GM19351 (cell line): Measurements from ENCODE around the gene ANKRD45.
"Not testable (repeated sequence)": the region's sequence is repeated elsewhere in the genome, so short reads cannot be mapped to it uniquely, and the experiment has no call there.

Experiments
- ATAC-seq: cut with Tn5 transposase; IDR thresholded peaks from one replicate; pipeline ENCODE4 v1.9.1; 2021; ENCODE audit warnings: mild to moderate bottlenecking, moderate library complexity; ENCODE audit not compliant: unreplicated experiment

ANKRD45 gene

DNA sequence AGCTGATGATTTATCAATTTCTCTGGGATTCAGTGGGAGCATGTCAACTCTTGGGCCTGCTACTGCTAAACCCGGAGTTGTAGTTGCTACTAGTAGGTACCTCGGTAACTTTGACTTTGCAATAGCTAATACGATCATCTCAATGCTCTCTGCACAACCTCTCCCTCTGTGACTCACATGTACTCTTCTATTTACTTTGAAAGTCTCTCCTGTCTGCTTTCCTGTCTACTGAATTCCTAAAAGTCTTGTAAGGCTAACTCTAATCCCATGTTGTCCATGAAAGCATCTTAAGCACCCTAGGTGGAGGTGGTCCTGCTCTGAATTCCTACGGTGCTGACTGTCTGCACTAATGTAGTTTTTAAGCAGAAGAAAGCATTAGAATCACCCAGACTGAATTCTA is 96.1 kb downstream of the ANKRD45 start:
- ATAC-seq, result no peak

- no peak for ATAC-seq
Measured at GRCh38 chr1:173572201-173572873, 97.3 kb downstream of the ANKRD45 start.

DNA sequence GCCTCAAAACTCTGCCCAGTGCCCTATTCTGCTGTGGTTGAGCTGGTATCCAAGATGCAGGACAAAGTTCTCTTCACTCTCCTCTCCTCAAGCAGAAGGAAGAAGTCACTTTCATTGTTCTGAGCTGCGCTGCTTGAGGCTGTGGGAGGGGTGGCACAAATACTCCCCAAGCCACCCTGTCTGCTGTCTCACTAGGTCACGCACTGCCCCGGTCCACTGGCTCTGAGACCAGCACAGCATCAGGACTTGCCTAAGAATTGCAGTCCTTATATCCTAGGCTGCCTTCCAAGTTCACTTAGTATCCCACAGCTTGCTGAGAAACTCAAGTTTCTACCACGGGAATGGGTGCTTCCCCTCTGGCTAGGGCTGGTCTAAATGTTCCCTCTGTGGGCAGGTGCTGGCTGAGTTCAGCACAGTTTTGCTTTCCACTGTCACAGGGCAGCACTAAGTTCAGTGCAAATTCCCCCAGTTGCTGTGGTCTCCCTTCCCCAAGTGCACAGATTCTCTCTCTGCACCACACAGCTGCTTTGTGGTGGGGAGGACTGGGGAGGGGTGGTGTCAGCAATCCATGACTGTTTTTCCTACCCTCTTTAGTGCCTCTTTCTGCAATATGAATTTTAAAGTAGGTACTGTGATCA is 99.2 kb downstream of the ANKRD45 start:
- peak; percentile 58 for ATAC-seq

DNA sequence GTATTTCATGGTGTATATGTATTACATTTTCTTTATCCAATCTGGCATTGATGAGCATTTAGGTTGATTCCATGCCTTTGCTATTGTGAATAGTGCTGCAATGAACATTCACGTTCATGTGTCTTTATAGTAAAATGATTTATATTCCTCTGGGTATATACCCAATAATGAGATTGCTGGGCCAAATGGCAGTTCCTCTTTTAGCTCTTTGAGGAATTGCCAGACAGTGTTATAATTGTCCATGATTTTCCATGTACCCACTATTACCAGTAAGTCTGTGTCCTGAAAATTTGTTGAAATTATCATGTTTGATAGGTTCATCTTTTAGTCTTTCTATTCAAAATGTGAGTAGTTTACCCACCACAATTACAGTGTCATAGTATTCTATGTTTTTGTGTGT is 101.2 kb downstream of the ANKRD45 start:
- ATAC-seq, result no peak

DNA sequence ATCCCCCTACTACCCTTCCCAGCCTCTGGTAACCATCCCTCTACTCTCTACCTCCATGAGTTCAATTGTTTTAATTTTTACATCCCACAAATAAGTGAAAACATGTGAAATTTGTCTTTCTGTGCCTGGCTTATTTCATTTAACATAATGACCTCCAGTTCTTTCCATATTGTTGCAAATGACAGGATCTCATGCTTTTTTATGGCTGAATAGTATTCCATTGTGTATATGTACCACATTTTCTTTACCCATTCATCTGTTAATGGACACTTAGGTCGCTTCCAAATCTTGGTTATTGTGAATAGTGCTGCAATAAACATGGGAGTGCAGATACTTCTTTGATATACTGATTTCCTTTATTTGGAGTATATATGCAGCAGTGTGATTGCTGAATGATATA is 105.8 kb downstream of the ANKRD45 start:
- ATAC-seq, result not testable (repeated sequence)

GRCh38 chr1:173562813-173563212 is 106.8 kb downstream of the ANKRD45 start:
- ATAC-seq, result no peak

GRCh38 chr1:173561263-173561662 is 108.4 kb downstream of the ANKRD45 start:
- no peak for ATAC-seq

DNA sequence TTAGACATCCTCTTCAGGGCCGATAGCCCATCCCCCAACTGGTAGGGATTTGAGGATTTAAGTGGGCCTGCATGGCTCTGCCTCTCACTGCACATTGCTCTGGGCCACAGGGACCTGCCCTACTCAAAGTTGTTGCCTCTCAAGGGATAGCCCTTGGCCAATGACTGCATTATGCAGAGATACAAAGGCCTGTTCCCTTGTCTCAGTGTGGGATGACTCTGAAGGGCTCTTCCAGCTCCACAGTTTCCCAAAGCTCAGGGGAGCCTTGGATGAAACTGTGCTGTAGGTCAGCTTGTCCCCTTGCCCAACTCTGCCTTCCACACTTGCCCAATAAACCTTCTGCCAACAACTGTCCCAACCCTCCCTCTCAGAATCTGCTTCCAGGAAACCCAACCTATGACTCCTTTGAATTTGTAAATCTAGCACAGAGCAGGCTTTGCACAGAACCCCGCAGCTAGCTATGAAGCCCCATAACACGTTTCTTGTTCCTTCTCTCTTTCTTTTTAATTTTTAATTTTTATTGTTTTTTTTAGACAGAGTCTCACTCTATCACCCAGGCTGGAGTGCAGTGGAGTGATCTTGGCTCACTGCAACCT is 109.3 kb downstream of the ANKRD45 start:
- no peak for ATAC-seq
